PC-9 (cell line): ENCODE measurements around the gene BIRC2. TPM values are rescaled to one million over a fixed set of nuclear protein-coding genes. Genes with fewer than 3 reads are reported as not detected.
A peak's percentile ranks its signal among the peaks of the same experiment; 100 is the strongest.

Source experiments
- BruUV-seq: library from RNA; stranded (reverse); fragments of 400-500 nt; replicated peaks from 2 replicates; lab custom pipeline; 2021; lab: Mats Ljungman, UMichigan
- CTCF ChIA-PET: fragments of 300-600 bp; sonication (Branson Sonifier 250); formaldehyde crosslinking; loops from one replicate; lab custom pipeline; 2022; ENCODE audit warnings: antibody characterized with exemption; lab: Charles Lee
- POLR2A ChIA-PET: fragments of 300-600 bp; sonication (Branson Sonifier 250); formaldehyde crosslinking; loops from one replicate; lab custom pipeline; 2022; ENCODE audit warnings: antibody characterized with exemption; ENCODE audit not compliant: unreplicated experiment; lab: Charles Lee
- DNase-seq, 2 experiments: peaks; one replicate each; pipeline versions ENCODE4 v3.0.0 to v3.0.0-alpha.2; 2015 to 2022; ENCODE audit warnings: mixed read lengths in 1 of 2
- H2AFZ ChIP-seq: fragments of 200-600 bp; sonication (generic); 2 replicates; pipeline ENCODE4 v1.8.1; 2017; ENCODE audit warnings: antibody characterized with exemption
- H3F3A ChIP-seq: fragments of 200-600 bp; sonication (generic); 2 replicates; pipeline ENCODE4 v1.8.1; 2017; ENCODE audit warnings: antibody characterized with exemption, mild to moderate bottlenecking, low read depth; ENCODE audit not compliant: insufficient read depth
- H3K27ac ChIP-seq: fragments of 200-600 bp; sonication (generic); 2 replicates; pipeline ENCODE4 v1.6.1; 2016; ENCODE audit warnings: mixed run types
- H3K27me3 ChIP-seq: fragments of 200-600 bp; sonication (generic); 2 replicates; pipeline ENCODE4 v1.6.1; 2016; ENCODE audit warnings: low read depth, mixed run types; ENCODE audit not compliant: insufficient read depth
- H3K36me3 ChIP-seq: fragments of 200-600 bp; sonication (generic); 2 replicates; pipeline ENCODE4 v1.6.1; 2016; ENCODE audit warnings: low read depth, mixed run types
- H3K4me1 ChIP-seq: fragments of 200-600 bp; sonication (generic); replicated peaks from 2 replicates; pipeline ENCODE4 v1.6.1; 2016; ENCODE audit warnings: mixed run types; ENCODE audit not compliant: insufficient read depth
- H3K4me2 ChIP-seq: fragments of 200-600 bp; sonication (generic); 2 replicates; pipeline ENCODE4 v1.6.1; 2017; ENCODE audit warnings: mixed run types
- H3K4me3 ChIP-seq: fragments of 200-600 bp; sonication (generic); 2 replicates; pipeline ENCODE4 v1.6.1; 2016; ENCODE audit warnings: mixed run types
- H3K79me2 ChIP-seq: fragments of 200-600 bp; sonication (generic); 2 replicates; pipeline ENCODE4 v1.6.1; 2017; ENCODE audit warnings: low read depth, mixed run types
- H3K9me2 ChIP-seq: fragments of 200-600 bp; sonication (generic); 2 replicates; pipeline ENCODE4 v1.8.1; 2017; ENCODE audit warnings: mild to moderate bottlenecking; ENCODE audit not compliant: insufficient read depth
- H3K9me3 ChIP-seq: fragments of 200-600 bp; sonication (generic); 2 replicates; pipeline ENCODE4 v1.8.1; 2016; ENCODE audit warnings: low read depth; ENCODE audit not compliant: insufficient read depth
- H4K20me1 ChIP-seq: fragments of 200-600 bp; sonication (generic); 2 replicates; pipeline ENCODE4 v1.8.1; 2017; ENCODE audit not compliant: insufficient read depth
- EZH2 ChIP-seq: fragments of 200-600 bp; sonication (generic); IDR thresholded peaks from 2 replicates; pipeline ENCODE4 v1.8.0; 2017; ENCODE audit warnings: antibody characterized with exemption, low read depth
- intact Hi-C: fragments of 100-400 bp; cut with micrococcal nuclease; formaldehyde crosslinking; loops from one replicate; pipeline ENCODE4 v1.10.0; 2022; ENCODE audit not compliant: unreplicated experiment
- total RNA-seq: library from RNA; stranded (reverse); gene quantifications from 2 replicates; pipeline ENCODE4 v1.2.3, GENCODE V29; 2021
- TF ChIP-seq, protein P1 (sequence below): fragments of 200-600 bp; sonication (generic); conservative IDR thresholded peaks from 2 replicates; pipeline ENCODE4 v1.6.1; 2017; ENCODE audit warnings: mixed run types, antibody characterized with exemption, mild to moderate bottlenecking, moderate library complexity

BIRC2 gene
- total RNA-seq, 1 experiment from 2014 or later: 33.7 TPM

DNA sequence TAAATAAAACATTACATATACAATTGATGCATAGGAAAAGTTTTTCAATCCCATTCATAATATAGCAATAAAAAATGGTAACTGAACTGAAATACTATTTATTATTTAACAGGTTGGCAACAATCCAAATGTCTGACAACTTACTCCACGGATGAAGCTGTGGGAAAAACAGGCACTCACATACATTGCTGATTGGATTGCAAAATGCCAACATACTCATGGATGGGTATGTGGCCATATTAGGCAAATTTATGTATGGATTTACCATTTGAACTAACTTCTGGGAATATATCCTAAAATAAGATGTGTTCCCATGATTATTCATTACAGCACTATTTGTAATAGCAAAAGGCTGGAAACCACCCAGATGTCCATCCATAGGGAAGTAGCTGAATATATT lies 3.2 kb upstream of the BIRC2 start:
- Histone ChIP-seq H3K9me2 (no peaks in the 10 kb centered on the region), H3K4me1 (peaks cover 23% of the 10 kb centered on the region), H3K9me3 (no peaks in the 10 kb centered on the region), H3F3A (peaks cover 17% of the 10 kb centered on the region; the same call in 1 of the 2 replicates), H3K4me3 (no peak overlapping the region), H3K27me3 (no peaks in the 10 kb centered on the region), H3K79me2 (peaks cover 15% of the 10 kb centered on the region), H4K20me1 (no peaks in the 10 kb centered on the region), H3K36me3 (peaks cover 4% of the 10 kb centered on the region; the same call in 1 of the 2 replicates), H3K27ac (no peak overlapping the region), H3K4me2 (no peak overlapping the region), H2AFZ (no peak overlapping the region)
- intact Hi-C loops: no loop called here
- CTCF ChIA-PET: interaction anchor here (1.4 kb wide), 1 partner anchor 49 kb away, joined by 3 read pairs; no protein-coding TSS in a partner anchor
- no peak for DNase-seq
- POLR2A ChIA-PET: no interaction called here
- TF ChIP-seq, protein P1, sequence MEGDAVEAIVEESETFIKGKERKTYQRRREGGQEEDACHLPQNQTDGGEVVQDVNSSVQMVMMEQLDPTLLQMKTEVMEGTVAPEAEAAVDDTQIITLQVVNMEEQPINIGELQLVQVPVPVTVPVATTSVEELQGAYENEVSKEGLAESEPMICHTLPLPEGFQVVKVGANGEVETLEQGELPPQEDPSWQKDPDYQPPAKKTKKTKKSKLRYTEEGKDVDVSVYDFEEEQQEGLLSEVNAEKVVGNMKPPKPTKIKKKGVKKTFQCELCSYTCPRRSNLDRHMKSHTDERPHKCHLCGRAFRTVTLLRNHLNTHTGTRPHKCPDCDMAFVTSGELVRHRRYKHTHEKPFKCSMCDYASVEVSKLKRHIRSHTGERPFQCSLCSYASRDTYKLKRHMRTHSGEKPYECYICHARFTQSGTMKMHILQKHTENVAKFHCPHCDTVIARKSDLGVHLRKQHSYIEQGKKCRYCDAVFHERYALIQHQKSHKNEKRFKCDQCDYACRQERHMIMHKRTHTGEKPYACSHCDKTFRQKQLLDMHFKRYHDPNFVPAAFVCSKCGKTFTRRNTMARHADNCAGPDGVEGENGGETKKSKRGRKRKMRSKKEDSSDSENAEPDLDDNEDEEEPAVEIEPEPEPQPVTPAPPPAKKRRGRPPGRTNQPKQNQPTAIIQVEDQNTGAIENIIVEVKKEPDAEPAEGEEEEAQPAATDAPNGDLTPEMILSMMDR: no peak
- no peak for TF ChIP-seq EZH2
- no TSS peak for BruUV-seq

DNA sequence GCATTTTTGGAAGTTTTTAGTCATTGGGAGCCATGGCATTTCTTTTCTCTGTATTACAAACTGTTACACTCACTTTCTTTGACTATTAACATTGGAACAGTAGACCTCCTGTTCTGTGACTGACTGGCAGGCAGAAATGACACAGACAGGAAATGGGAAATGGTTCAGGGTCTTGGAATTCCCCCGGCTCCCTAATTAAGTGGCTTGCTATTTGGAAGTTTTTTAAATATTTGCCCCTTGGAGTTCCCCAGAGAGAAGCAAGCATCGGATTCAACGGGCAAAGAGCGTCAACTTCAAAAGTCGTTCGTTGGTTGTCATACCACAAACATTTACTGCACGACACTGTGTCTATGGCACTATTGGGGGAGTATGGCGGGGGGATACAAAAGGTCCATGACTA lies 1.1 kb upstream of the BIRC2 start:
- peak overlapping the region; percentile 83 for H3K4me2 ChIP-seq
- no peaks in the 10 kb centered on the region for H3K9me2 ChIP-seq
- peak overlapping the region; percentile 87 for H3K27ac ChIP-seq
- peaks cover 17% of the 10 kb centered on the region; the same call in 1 of the 2 replicates for H3F3A ChIP-seq
- peaks cover 29% of the 10 kb centered on the region for H3K4me1 ChIP-seq
- POLR2A ChIA-PET: no interaction called here
- peak in 1 of 2 experiments; percentile 51 for DNase-seq
- BruUV-seq: no TSS peak
- H2AFZ ChIP-seq: peak overlapping the region; percentile 89
- CTCF ChIA-PET: interaction anchor here (0.6 kb wide), 1 partner anchor 208 kb away, joined by 3 read pairs; no protein-coding TSS in a partner anchor
- no peaks in the 10 kb centered on the region for H3K27me3 ChIP-seq
- peaks cover 36% of the 10 kb centered on the region for H3K79me2 ChIP-seq
- peak overlapping the region; percentile 69 for H3K4me3 ChIP-seq
- peaks cover 15% of the 10 kb centered on the region; the same call in 1 of the 2 replicates for H3K36me3 ChIP-seq
- no peaks in the 10 kb centered on the region for H3K9me3 ChIP-seq
- intact Hi-C loops: loop anchor here (1.0 to 5.0 kb wide), 6 partner anchors 29 to 483 kb away; partner anchors contain the start of gene BIRC3
- H4K20me1 ChIP-seq: no peaks in the 10 kb centered on the region
- TF ChIP-seq, protein P1: no peak
- no peak for TF ChIP-seq EZH2

DNA sequence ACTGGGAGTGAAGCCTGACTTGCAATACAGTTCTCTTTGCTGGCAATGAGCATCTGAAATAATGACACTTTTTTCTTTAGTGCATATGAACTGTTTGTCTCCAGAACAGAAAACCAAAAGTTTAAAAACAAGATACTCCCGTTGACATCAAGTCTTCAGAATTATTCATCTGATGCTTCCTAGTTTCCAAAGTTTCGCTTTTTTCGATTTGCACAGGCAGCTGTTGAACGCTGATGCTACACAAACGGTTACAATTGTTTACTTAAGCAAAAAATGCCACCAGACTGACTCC lies 612 bp upstream of the BIRC2 start:
- ChIA-PET CTCF (no interaction called here), POLR2A (no interaction called here)
- H3K4me1 ChIP-seq: peaks cover 29% of the 10 kb centered on the region
- H3K36me3 ChIP-seq: peaks cover 19% of the 10 kb centered on the region; the same call in 1 of the 2 replicates
- H3K27me3 ChIP-seq: no peaks in the 10 kb centered on the region
- no peaks in the 10 kb centered on the region for H4K20me1 ChIP-seq
- peak overlapping the region; percentile 69 for H3K4me3 ChIP-seq
- TF ChIP-seq, protein P1: no peak
- TF ChIP-seq EZH2: no peak
- peaks cover 17% of the 10 kb centered on the region; the same call in 1 of the 2 replicates for H3F3A ChIP-seq
- TSS peak; percentile 91 for BruUV-seq
- no peaks in the 10 kb centered on the region for H3K9me3 ChIP-seq
- peak overlapping the region; percentile 83 for H3K4me2 ChIP-seq
- H3K27ac ChIP-seq: peak overlapping the region; percentile 87
- peaks cover 40% of the 10 kb centered on the region for H3K79me2 ChIP-seq
- no peaks in the 10 kb centered on the region for H3K9me2 ChIP-seq
- H2AFZ ChIP-seq: peak overlapping the region; percentile 89
- no peak for DNase-seq
- intact Hi-C loops: loop anchor here (2.0 to 5.0 kb wide), 5 partner anchors 39 to 484 kb away; no protein-coding TSS in a partner anchor
